Effector memory CD8-positive, alpha-beta T cell (primary cell): ENCODE results near the gene CCDC73.

ENCODE experiments used
- ATAC-seq: fragments of 150-1000 bp; cut with Tn5 transposase; replicated peaks from 2 replicates; pipeline ENCODE4 v1.10.0; 2021; ENCODE audit warnings: mild to moderate bottlenecking, moderate library complexity
- DNase-seq, 3 experiments: peaks; one replicate each; pipeline ENCODE4 v3.0.0; 2021
- H3K27ac Mint-ChIP-seq, 2 donors: one replicate each; pipeline ENCODE4 v1.8.0; 2022; ENCODE audit warnings: mild to moderate bottlenecking in 2 of 2, mixed read lengths in 2 of 2, moderate library complexity in 2 of 2
- H3K27me3 Mint-ChIP-seq, 2 donors: one replicate each; pipeline ENCODE4 v1.8.0; 2022; ENCODE audit warnings: mixed read lengths in 2 of 2
- H3K36me3 Mint-ChIP-seq: one replicate; pipeline ENCODE4 v1.8.0; 2022; ENCODE audit warnings: mild to moderate bottlenecking, moderate library complexity, mixed read lengths; ENCODE audit not compliant: insufficient read depth
- H3K4me1 Mint-ChIP-seq, 2 donors: one replicate each; pipeline ENCODE4 v1.8.0; 2022; ENCODE audit warnings: low read depth in 2 of 2, mixed read lengths in 2 of 2
- H3K4me3 Mint-ChIP-seq, 2 donors: one replicate each; pipeline ENCODE4 v1.8.0; 2022; ENCODE audit warnings: mild to moderate bottlenecking in 2 of 2, mixed read lengths in 2 of 2, moderate library complexity in 2 of 2
- H3K9me3 Mint-ChIP-seq, 2 donors: one replicate each; pipeline ENCODE4 v1.8.0; 2022; ENCODE audit warnings: mixed read lengths in 2 of 2
- total RNA-seq, 9 experiments: gene quantifications; one replicate each; lab custom pipeline; 2026; lab: John Stamatoyannopoulos, UW

Gene CCDC73
- total RNA-seq, result 0 to 0.21 (median 0.03) reads per million in 9 experiments

GRCh38 chr11:32794439-32794838 lies at the start of gene CCDC73:
Gene CCDC73, minus strand, starts transcription at chr11:32794662. Its CDS starts 34,419 bp downstream, at chr11:32760243.
- ATAC-seq (no peak), DNase-seq (no peak)
- H3K4me3 Mint-ChIP-seq, result no peak within 1 kb of the TSS
- H3K27ac Mint-ChIP-seq, result no peak within 1 kb of the TSS
- H3K4me1 Mint-ChIP-seq, result no peaks in the 10 kb centered on the region
- H3K27me3 Mint-ChIP-seq, result peaks cover 11 to 15% of the 10 kb centered on the region in 2 donors
- no peaks in the 10 kb centered on the region for H3K36me3 Mint-ChIP-seq
- no peaks in the 10 kb centered on the region for H3K9me3 Mint-ChIP-seq

- Mint-ChIP-seq H3K4me3 (no peak overlapping the region), H3K27ac (no peak overlapping the region), H3K9me3 (peaks cover 0 to 2% of the 10 kb centered on the region in 2 donors), H3K27me3 (peaks cover 5 to 30% of the 10 kb centered on the region in 2 donors), H3K4me1 (no peaks in the 10 kb centered on the region), H3K36me3 (no peaks in the 10 kb centered on the region)
- DNase-seq (no peak), ATAC-seq (no peak)
Observed at GRCh38 chr11:32843544-32843943, 49.1 kb upstream of the CCDC73 start.

- Mint-ChIP-seq H3K27me3 (peaks cover 10 to 19% of the 10 kb centered on the region in 2 donors), H3K36me3 (no peaks in the 10 kb centered on the region), H3K4me1 (no peaks in the 10 kb centered on the region), H3K9me3 (no peaks in the 10 kb centered on the region), H3K4me3 (no peak overlapping the region), H3K27ac (no peak overlapping the region)
- no peak for DNase-seq
- ATAC-seq, result no peak
Observed at GRCh38 chr11:32840587-32840986, 46.1 kb upstream of the CCDC73 start.

- H3K27me3 Mint-ChIP-seq, result peaks cover 10 to 13% of the 10 kb centered on the region in 2 donors
- H3K4me1 Mint-ChIP-seq, result no peaks in the 10 kb centered on the region
- no peak overlapping the region for H3K4me3 Mint-ChIP-seq
- H3K9me3 Mint-ChIP-seq, result no peaks in the 10 kb centered on the region
- no peak overlapping the region for H3K27ac Mint-ChIP-seq
- no peak for ATAC-seq
- H3K36me3 Mint-ChIP-seq, result no peaks in the 10 kb centered on the region
- DNase-seq, result no peak
Observed at GRCh38 chr11:32839308-32839707, 44.8 kb upstream of the CCDC73 start.

GRCh38 chr11:32838505-32839274 lies 44.2 kb upstream of the CCDC73 start:
- peaks cover 10 to 13% of the 10 kb centered on the region in 2 donors for H3K27me3 Mint-ChIP-seq
- ATAC-seq (no peak), DNase-seq (no peak)
- H3K4me1 Mint-ChIP-seq, result no peaks in the 10 kb centered on the region
- no peaks in the 10 kb centered on the region for H3K36me3 Mint-ChIP-seq
- H3K4me3 Mint-ChIP-seq, result no peak overlapping the region
- no peak overlapping the region for H3K27ac Mint-ChIP-seq
- H3K9me3 Mint-ChIP-seq, result no peaks in the 10 kb centered on the region

- peaks cover 21 to 30% of the 10 kb centered on the region in 2 donors for H3K27me3 Mint-ChIP-seq
- no peaks in the 10 kb centered on the region for H3K36me3 Mint-ChIP-seq
- H3K9me3 Mint-ChIP-seq, result no peaks in the 10 kb centered on the region
Observed at GRCh38 chr11:32836946-32837345, 42.5 kb upstream of the CCDC73 start.

GRCh38 chr11:32833921-32834320 lies 39.5 kb upstream of the CCDC73 start:
- DNase-seq, result no peak
- no peak overlapping the region for H3K27ac Mint-ChIP-seq
- H3K9me3 Mint-ChIP-seq, result no peaks in the 10 kb centered on the region
- H3K27me3 Mint-ChIP-seq, result peaks cover 37 to 53% of the 10 kb centered on the region in 2 donors
- no peak for ATAC-seq
- peaks cover 5 to 6% of the 10 kb centered on the region in 2 donors for H3K4me1 Mint-ChIP-seq
- no peaks in the 10 kb centered on the region for H3K36me3 Mint-ChIP-seq
- H3K4me3 Mint-ChIP-seq, result no peak overlapping the region

More at GRCh38 chr11:32836946-32837345, 42.5 kb upstream of the CCDC73 start:
- ATAC-seq, result no peak
- Mint-ChIP-seq H3K27ac (no peak overlapping the region), H3K4me1 (no peaks in the 10 kb centered on the region), H3K4me3 (no peak overlapping the region)
- no peak for DNase-seq

- H3K9me3 Mint-ChIP-seq, result no peaks in the 10 kb centered on the region
- ATAC-seq (no peak), DNase-seq (no peak)
- peaks cover 41 to 53% of the 10 kb centered on the region in 2 donors for H3K27me3 Mint-ChIP-seq
- H3K4me3 Mint-ChIP-seq, result peak overlapping the region; percentile 57 to 83
- H3K36me3 Mint-ChIP-seq, result no peaks in the 10 kb centered on the region
- no peak overlapping the region for H3K27ac Mint-ChIP-seq
- peaks cover 7% of the 10 kb centered on the region in 2 donors for H3K4me1 Mint-ChIP-seq
Observed at GRCh38 chr11:32831221-32831620, 36.8 kb upstream of the CCDC73 start.

- H3K27me3 Mint-ChIP-seq, result peaks cover 41 to 53% of the 10 kb centered on the region in 2 donors
- no peak overlapping the region for H3K27ac Mint-ChIP-seq
- H3K9me3 Mint-ChIP-seq, result no peaks in the 10 kb centered on the region
- H3K4me1 Mint-ChIP-seq, result peaks cover 7% of the 10 kb centered on the region in 2 donors
- DNase-seq, result no peak
- H3K4me3 Mint-ChIP-seq, result peak overlapping the region; percentile 57 to 83
- no peaks in the 10 kb centered on the region for H3K36me3 Mint-ChIP-seq
- no peak for ATAC-seq
Observed at GRCh38 chr11:32830796-32831195, 36.3 kb upstream of the CCDC73 start.

- Mint-ChIP-seq H3K36me3 (no peaks in the 10 kb centered on the region), H3K27ac (no peak overlapping the region), H3K9me3 (no peaks in the 10 kb centered on the region), H3K4me1 (peaks cover 7% of the 10 kb centered on the region in 2 donors), H3K27me3 (peaks cover 41 to 53% of the 10 kb centered on the region in 2 donors), H3K4me3 (peak overlapping the region; percentile 57 to 83)
- no peak for ATAC-seq
- no peak for DNase-seq
Observed at GRCh38 chr11:32830413-32830738, 35.9 kb upstream of the CCDC73 start.

GRCh38 chr11:32829680-32830412 lies 35.4 kb upstream of the CCDC73 start, which contains the start of gene PRRG4:
Gene PRRG4, plus strand, starts transcription at chr11:32829927. Its CDS starts 603 bp downstream, at chr11:32830530.
- Mint-ChIP-seq H3K9me3 (no peaks in the 10 kb centered on the region), H3K27ac (peak within 1 kb of the TSS in 1 of 2 donors; percentile 50), H3K27me3 (peaks cover 41 to 53% of the 10 kb centered on the region in 2 donors), H3K4me3 (peak within 1 kb of the TSS; percentile 80 to 83), H3K36me3 (no peaks in the 10 kb centered on the region), H3K4me1 (peaks cover 7% of the 10 kb centered on the region in 2 donors)
- ATAC-seq, result peak; percentile 57
- peak in 2 of 3 experiments; percentile 2 to 3 for DNase-seq

- Mint-ChIP-seq H3K36me3 (no peaks in the 10 kb centered on the region), H3K27me3 (peaks cover 41 to 53% of the 10 kb centered on the region in 2 donors), H3K4me3 (peak overlapping the region; percentile 80 to 83), H3K9me3 (no peaks in the 10 kb centered on the region), H3K4me1 (peaks cover 7% of the 10 kb centered on the region in 2 donors), H3K27ac (peak overlapping the region in 1 of 2 donors; percentile 50)
- DNase-seq (no peak), ATAC-seq (no peak)
Observed at GRCh38 chr11:32829157-32829679, 34.8 kb upstream of the CCDC73 start.

GRCh38 chr11:32827276-32827675 lies 32.8 kb upstream of the CCDC73 start:
- no peak for ATAC-seq
- H3K36me3 Mint-ChIP-seq, result no peaks in the 10 kb centered on the region
- H3K4me3 Mint-ChIP-seq, result no peak overlapping the region
- H3K4me1 Mint-ChIP-seq, result peaks cover 7% of the 10 kb centered on the region in 2 donors
- peaks cover 34 to 42% of the 10 kb centered on the region in 2 donors for H3K27me3 Mint-ChIP-seq
- no peak overlapping the region for H3K27ac Mint-ChIP-seq
- no peak for DNase-seq
- no peaks in the 10 kb centered on the region for H3K9me3 Mint-ChIP-seq
